ENCODE data around the gene ELAVL4. TPM values are rescaled to one million over a fixed set of nuclear protein-coding genes. Genes with fewer than 3 reads are reported as not detected.

ELAVL4 gene
- total RNA-seq, 2 experiments from 2014 or later, result not detected

DNA sequence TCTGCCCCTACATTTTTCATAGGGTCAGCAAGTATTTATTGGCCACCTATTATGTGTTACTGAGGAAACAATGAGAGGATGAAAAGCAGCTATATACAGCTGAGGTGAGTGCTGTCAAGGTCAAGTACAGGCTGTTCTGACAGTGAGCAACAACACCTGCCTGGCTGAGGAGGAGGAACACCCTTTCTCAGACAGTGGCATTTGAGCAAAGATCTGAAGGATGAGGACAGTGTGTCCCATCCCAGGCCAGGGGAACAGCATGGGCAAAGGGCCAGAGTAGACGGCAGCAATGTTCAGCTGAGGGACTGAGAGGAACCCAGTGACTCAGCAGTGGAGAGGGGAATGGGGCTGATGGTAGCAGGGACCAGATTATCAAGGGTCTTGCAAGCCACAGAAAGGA is 101.0 kb downstream of the ELAVL4 start:
- DNase-seq, result no peak
- no peaks in the 10 kb centered on the region for H3K4me1 Mint-ChIP-seq
- H3K4me3 Mint-ChIP-seq, result no peak overlapping the region
- no peaks in the 10 kb centered on the region for H3K9me3 Mint-ChIP-seq
- H3K27ac Mint-ChIP-seq, result no peak overlapping the region
- H3K36me3 Mint-ChIP-seq (ENCODE audit: low read depth), result no peaks in the 10 kb centered on the region
- H3K27me3 Mint-ChIP-seq, result no peaks in the 10 kb centered on the region
- CTCF ChIA-PET, result no interaction called here
- POLR2A ChIA-PET, result no interaction called here

DNA sequence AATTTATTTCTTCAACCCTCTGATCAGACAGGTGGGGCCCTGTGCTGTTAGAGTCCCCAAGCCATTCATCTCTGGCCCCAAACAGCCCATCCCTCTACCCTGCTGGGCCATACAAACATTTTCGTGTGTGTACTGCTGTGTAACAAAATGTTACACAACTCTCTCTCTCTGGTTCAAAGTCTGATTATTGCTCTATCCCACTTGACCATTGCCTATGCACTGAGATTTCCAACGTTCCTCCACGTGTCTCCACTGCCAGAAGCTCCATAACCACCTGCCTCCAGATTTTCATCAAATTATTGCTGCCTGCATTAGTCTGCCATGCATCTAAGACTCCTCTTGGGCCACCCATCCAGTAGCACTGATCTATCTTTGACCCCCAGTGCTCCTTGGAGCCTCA is 104.8 kb downstream of the ELAVL4 start:
- no peak for DNase-seq
- Mint-ChIP-seq H3K4me3 (no peak overlapping the region), H3K4me1 (no peaks in the 10 kb centered on the region), H3K36me3 (ENCODE audit: low read depth) (no peaks in the 10 kb centered on the region), H3K9me3 (no peaks in the 10 kb centered on the region), H3K27me3 (no peaks in the 10 kb centered on the region), H3K27ac (no peak overlapping the region)
- ChIA-PET CTCF (interaction anchor here (0.7 kb wide), 1 partner anchor 25 kb away, joined by 3 read pairs; no protein-coding TSS in a partner anchor), POLR2A (no interaction called here)

DNA sequence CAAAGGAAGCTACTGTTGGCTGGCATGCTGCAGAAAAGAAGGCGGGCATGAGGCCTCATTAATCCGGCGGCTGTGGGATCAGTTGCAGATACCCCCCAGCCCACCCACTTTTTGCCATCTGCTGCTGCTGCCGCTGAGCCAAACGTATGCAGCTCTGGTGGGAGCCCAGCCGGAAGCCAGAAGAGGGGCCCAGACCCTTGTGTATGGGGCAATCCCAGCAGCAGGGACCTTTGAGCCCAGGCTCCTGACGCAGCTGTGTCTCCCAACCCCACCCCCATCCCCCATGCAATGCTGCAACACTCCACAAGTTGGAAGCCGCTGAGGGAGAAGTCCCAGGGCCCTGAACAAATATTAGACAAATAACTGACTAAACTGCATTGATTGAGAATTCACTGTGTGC is 106.0 kb downstream of the ELAVL4 start:
- H3K27ac Mint-ChIP-seq, result no peak overlapping the region
- no peaks in the 10 kb centered on the region for H3K4me1 Mint-ChIP-seq
- H3K27me3 Mint-ChIP-seq, result no peaks in the 10 kb centered on the region
- CTCF ChIA-PET, result no interaction called here
- H3K36me3 Mint-ChIP-seq (ENCODE audit: low read depth), result no peaks in the 10 kb centered on the region
- no peak overlapping the region for H3K4me3 Mint-ChIP-seq
- no peaks in the 10 kb centered on the region for H3K9me3 Mint-ChIP-seq
- no peak for DNase-seq
- POLR2A ChIA-PET, result no interaction called here

DNA sequence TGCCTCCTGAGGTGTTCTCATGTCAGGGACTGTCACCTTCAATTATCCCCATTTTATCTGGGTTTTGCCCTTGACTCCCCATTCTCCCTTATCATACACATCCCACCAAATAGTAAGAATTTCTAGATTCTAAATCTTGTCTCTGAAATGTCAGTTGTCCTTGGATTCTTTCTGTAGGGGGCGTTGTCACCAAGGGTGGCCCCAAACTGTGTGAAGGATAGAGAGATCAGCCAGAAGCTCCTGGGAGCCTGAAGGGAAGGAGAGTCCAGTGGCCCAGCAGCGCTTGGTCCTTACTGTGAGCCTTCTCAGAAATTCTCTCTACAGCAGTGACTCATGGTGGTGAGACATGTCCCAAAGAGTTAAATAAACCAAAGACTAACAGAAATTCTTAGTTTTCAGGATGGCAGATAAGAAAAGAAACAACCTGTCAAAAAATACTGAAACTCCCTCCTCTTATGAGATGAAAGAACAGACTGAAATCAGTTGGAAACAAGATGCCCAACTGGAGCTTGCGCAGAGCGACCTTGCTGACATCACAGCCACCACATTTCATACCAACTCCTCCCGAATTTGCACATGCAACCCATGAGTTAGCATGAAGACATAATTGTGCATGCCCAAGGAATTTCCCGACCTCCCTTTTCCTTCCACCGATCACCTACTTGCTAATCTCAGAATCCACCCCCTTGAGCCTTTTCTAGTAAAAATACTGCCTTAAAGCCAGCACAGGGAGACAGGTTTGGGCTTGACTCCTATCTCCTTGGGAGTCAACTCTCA is 109.8 kb downstream of the ELAVL4 start:
- Mint-ChIP-seq H3K4me3 (no peak overlapping the region), H3K27me3 (no peaks in the 10 kb centered on the region), H3K36me3 (ENCODE audit: low read depth) (no peaks in the 10 kb centered on the region), H3K4me1 (no peaks in the 10 kb centered on the region), H3K27ac (no peak overlapping the region), H3K9me3 (no peaks in the 10 kb centered on the region)
- ChIA-PET POLR2A (no interaction called here), CTCF (no interaction called here)
- no peak for DNase-seq

DNA sequence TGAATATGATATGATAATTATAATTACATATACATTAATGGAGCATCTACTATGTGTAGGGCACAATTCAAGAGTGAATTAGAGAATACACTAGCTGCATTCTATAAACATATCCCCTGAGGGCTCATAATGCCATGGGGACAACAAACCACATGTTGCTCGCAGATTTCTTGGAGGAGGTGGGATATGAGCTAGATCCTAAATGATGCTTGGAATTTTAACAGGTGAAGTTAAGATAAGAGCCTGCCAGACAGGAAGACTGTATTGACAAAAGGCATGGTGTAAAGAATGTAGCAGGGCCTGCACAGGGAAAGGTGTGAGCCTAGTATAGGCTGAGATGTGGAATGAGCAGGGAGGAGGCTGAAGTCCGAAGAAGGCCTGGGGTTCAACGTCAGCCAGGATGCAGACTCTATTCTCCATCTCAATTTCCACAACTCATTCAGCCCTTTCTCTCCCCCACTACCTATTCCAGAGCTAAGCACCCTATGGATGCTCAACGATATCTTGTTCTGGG is 120.2 kb downstream of the ELAVL4 start:
- Mint-ChIP-seq H3K27ac (no peak overlapping the region), H3K4me3 (no peak overlapping the region), H3K4me1 (no peaks in the 10 kb centered on the region), H3K9me3 (peaks cover 11% of the 10 kb centered on the region), H3K36me3 (ENCODE audit: low read depth) (no peaks in the 10 kb centered on the region), H3K27me3 (no peaks in the 10 kb centered on the region)
- no peak for DNase-seq
- POLR2A ChIA-PET, result no interaction called here
- CTCF ChIA-PET, result no interaction called here

DNA sequence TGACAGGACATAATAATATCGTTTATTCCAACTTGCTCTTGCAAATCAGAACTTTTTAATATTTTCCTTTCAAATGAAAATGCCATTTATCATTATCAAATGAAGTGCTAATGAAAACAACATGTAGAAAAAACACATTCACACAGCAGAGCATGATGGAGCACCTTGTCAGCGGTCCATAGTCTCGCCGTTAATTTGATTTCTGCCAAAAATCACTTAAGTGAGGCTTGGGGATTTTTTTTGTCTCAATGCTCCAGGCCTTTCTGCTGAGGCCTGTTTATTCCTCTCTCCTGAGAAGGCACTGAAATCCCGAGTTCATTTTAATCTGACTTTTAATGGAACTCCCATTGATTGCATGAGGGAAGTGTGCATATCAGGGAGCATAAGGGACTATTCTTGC is 122.5 kb downstream of the ELAVL4 start:
- ChIA-PET CTCF (no interaction called here), POLR2A (no interaction called here)
- no peaks in the 10 kb centered on the region for H3K4me1 Mint-ChIP-seq

DNA sequence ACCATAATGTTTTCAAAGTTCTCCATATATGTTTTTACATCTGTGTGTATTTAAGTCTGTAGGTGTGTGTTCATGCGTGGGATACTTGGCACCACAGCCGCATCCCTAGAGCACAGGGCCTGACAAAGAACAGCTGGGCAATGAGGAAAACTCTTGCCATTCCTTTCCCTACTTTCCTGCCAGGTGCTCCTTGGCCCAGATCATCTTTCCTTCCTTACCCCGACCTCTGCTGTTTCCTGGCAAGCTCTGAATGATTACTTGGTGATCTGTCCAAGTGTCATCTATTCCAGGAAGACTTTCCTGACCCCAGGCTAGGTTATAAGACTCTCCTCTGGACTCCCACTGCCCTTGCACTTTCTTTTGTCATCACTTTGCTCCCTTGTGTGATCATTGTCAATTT is 123.6 kb downstream of the ELAVL4 start:
- no peaks in the 10 kb centered on the region for H3K27me3 Mint-ChIP-seq
- CTCF ChIA-PET, result no interaction called here
- no peak overlapping the region for H3K27ac Mint-ChIP-seq
- POLR2A ChIA-PET, result no interaction called here
- H3K4me1 Mint-ChIP-seq, result no peaks in the 10 kb centered on the region
- no peaks in the 10 kb centered on the region for H3K36me3 Mint-ChIP-seq (ENCODE audit: low read depth)
- H3K4me3 Mint-ChIP-seq, result no peak overlapping the region
- no peak for DNase-seq
- H3K9me3 Mint-ChIP-seq, result peaks cover 3% of the 10 kb centered on the region

More for the DNA sequence above, 122.5 kb downstream of the ELAVL4 start:
- Mint-ChIP-seq H3K4me3 (no peak overlapping the region), H3K36me3 (ENCODE audit: low read depth) (no peaks in the 10 kb centered on the region), H3K9me3 (peaks cover 8% of the 10 kb centered on the region), H3K27me3 (no peaks in the 10 kb centered on the region), H3K27ac (no peak overlapping the region)
- DNase-seq, result no peak

DNA sequence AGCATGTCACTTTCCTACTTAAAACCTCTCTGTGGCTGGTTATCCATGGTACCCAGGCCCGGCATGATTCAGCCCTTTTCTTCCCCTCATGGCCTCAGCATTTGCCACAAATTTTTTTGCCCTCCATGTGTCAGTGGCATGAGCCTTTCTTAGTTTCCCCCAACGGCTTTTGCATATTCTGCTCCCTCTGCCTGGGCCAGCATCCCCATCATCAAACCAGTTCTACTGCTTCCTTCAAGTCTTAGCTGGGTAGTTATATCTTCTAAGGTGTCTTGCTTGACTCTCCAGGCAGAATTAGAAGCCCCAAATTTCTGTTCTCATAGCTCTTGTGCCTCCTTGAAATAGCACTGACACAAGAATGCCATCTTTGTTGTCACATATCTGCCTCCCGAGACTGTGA is 127.9 kb downstream of the ELAVL4 start:
- H3K4me3 Mint-ChIP-seq, result no peak overlapping the region
- POLR2A ChIA-PET, result no interaction called here

DNA sequence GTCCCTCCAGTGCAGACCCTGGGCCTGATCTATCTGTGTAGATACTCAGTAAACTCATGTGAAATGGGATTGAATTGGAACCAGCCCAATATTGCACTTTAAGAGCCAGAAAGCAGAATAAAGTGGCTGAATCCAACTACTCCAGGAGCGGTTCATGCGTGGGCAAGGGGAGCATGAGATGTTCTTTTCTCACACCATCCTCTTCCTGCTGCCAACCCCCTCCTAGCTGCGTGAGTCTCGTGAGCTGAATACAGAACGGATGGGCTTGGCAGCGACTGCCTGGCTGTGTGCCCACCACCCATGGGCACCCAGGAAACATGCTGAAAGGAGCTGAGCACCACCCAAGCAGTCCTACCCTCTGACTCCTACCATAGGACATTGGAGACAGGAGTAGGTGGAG is 128.3 kb downstream of the ELAVL4 start:
- H3K4me1 Mint-ChIP-seq, result no peaks in the 10 kb centered on the region
- H3K27me3 Mint-ChIP-seq, result no peaks in the 10 kb centered on the region
- H3K9me3 Mint-ChIP-seq, result peaks cover 3% of the 10 kb centered on the region
- CTCF ChIA-PET, result no interaction called here
- no peak overlapping the region for H3K4me3 Mint-ChIP-seq
- POLR2A ChIA-PET, result no interaction called here
- H3K36me3 Mint-ChIP-seq (ENCODE audit: low read depth), result no peaks in the 10 kb centered on the region
- H3K27ac Mint-ChIP-seq, result no peak overlapping the region
- no peak for DNase-seq

More for the DNA sequence above, 127.9 kb downstream of the ELAVL4 start:
- Mint-ChIP-seq H3K27ac (no peak overlapping the region), H3K9me3 (peaks cover 3% of the 10 kb centered on the region), H3K4me1 (no peaks in the 10 kb centered on the region), H3K36me3 (ENCODE audit: low read depth) (no peaks in the 10 kb centered on the region), H3K27me3 (no peaks in the 10 kb centered on the region)
- no peak for DNase-seq
- CTCF ChIA-PET, result no interaction called here

DNA sequence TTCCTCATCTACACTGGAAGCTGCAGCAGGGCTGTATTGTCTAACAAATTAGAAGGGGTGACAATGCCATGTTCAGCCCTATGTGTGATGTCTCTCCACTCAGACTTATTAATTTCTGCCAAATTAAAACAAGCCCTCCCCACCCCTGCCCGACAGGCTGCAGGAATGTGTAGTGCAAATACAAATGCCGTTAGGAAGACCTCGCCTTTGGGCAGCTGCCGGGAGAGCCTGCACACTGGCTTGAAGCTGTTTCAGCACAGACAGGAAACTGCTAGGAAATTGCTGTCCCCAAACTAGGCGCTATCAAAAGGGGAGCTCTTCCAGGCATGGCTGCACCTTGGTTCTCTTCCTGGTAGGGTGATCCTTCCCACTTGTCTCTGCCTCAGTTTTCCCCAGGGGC is 135.2 kb downstream of the ELAVL4 start:
- H3K4me1 Mint-ChIP-seq, result no peaks in the 10 kb centered on the region
- H3K27ac Mint-ChIP-seq, result no peak overlapping the region
- no peak for DNase-seq
- POLR2A ChIA-PET, result no interaction called here
- H3K36me3 Mint-ChIP-seq (ENCODE audit: low read depth), result no peaks in the 10 kb centered on the region
- CTCF ChIA-PET, result no interaction called here
- H3K27me3 Mint-ChIP-seq, result no peaks in the 10 kb centered on the region
- H3K4me3 Mint-ChIP-seq, result no peak overlapping the region
- H3K9me3 Mint-ChIP-seq, result no peaks in the 10 kb centered on the region

DNA sequence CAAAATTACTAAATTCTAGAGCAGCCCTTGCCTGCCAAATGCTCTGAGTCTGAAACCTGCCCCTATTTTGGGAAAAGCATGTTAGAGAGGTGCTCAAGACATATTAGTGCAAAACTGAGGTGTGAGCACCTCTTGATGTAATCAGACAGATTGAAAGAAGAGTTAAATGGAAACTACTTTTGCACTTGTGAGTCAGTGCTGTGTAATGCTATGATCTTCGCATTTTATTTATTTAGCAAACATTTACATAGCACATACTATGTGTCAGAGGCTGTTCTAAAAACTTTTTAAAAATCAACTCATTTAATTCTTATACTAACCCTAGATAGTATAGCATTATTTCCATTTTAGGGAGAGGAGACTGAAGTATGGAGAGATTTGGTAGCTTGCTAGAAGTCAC is 138.1 kb downstream of the ELAVL4 start:
- Mint-ChIP-seq H3K9me3 (no peaks in the 10 kb centered on the region), H3K36me3 (ENCODE audit: low read depth) (no peaks in the 10 kb centered on the region)

DNA sequence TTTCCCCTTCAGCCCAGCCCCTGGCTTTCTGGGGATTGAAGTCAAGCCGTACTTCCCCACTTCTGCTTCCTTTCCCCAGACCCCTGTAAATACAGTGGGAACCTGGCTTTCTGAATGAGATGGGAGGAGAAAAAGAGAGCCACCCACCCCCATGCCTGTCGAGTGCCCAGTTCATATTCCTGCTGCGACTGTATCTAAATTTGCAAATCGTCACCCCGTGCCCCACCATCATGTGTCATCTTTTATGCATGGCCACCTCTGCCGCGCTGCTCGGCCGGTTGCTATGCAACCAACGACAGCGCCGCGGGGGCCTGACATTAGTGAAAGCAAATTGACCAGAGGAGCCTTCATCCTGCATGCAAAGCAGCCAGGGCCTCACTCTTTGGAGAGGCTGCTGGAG is 143.0 kb downstream of the ELAVL4 start:
- ChIA-PET POLR2A (no interaction called here), CTCF (no interaction called here)
- Mint-ChIP-seq H3K9me3 (no peaks in the 10 kb centered on the region), H3K4me3 (no peak overlapping the region), H3K36me3 (ENCODE audit: low read depth) (no peaks in the 10 kb centered on the region), H3K27me3 (peaks cover 2% of the 10 kb centered on the region), H3K27ac (no peak overlapping the region), H3K4me1 (no peaks in the 10 kb centered on the region)
- no peak for DNase-seq

More for the DNA sequence above, 138.1 kb downstream of the ELAVL4 start:
- Mint-ChIP-seq H3K27me3 (peaks cover 2% of the 10 kb centered on the region), H3K27ac (no peak overlapping the region), H3K4me3 (no peak overlapping the region), H3K4me1 (no peaks in the 10 kb centered on the region)
- POLR2A ChIA-PET, result no interaction called here
- no peak for DNase-seq
- CTCF ChIA-PET, result no interaction called here

DNA sequence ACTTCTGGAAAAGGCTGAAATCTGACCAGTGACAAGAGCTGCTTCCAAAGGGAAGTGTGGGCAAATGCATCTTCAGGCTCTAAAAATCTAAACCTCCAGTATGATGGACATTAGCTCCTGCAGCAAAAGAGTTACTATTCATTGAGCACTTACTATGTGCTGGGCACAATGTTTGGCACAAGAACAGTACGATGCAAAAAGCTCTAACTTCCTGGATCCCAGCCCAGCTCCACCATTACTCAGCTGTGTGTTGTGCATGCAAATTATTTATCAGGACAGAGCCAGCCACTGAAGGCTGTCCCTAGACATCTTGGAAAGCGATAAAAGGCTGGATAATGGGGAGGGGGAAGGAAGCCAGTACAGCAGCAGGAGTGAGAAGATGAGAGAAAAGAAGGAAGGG is 143.5 kb downstream of the ELAVL4 start:
- no peak for DNase-seq
- Mint-ChIP-seq H3K36me3 (ENCODE audit: low read depth) (no peaks in the 10 kb centered on the region), H3K27ac (no peak overlapping the region), H3K4me1 (no peaks in the 10 kb centered on the region), H3K9me3 (no peaks in the 10 kb centered on the region), H3K27me3 (peaks cover 2% of the 10 kb centered on the region), H3K4me3 (no peak overlapping the region)
- POLR2A ChIA-PET, result no interaction called here
- CTCF ChIA-PET, result no interaction called here

All from activated CD4-positive, alpha-beta T cell treated with anti-CD3 and anti-CD28 coated beads, Interleukin-2, amount 10 ng/mL, durations not matched to agents 7 days and 5 days (primary cell).